Right ventricle myocardium superior (tissue), 1 donor: Measurements from ENCODE around the gene PHF3. TPM values are rescaled to one million over a fixed set of nuclear protein-coding genes. Genes with fewer than 3 reads are reported as not detected.
"Not testable (repeated sequence)": the region's sequence is repeated elsewhere in the genome, so short reads cannot be mapped to it uniquely, and the experiment has no call there.

Source experiments
- ATAC-seq: fragments of 200-7000 bp; cut with Tn5 transposase; one replicate; pipeline ENCODE4 v1.9.1; 2020; ENCODE audit warnings: mild to moderate bottlenecking; ENCODE audit not compliant: poor library complexity
- DNase-seq: peaks from one replicate; pipeline ENCODE4 v3.0.0-alpha.2; 2020
- intact Hi-C: fragments of 100-400 bp; cut with DNase I; formaldehyde crosslinking; loops from one replicate; pipeline ENCODE4 v1.11.2; 2022
- total RNA-seq: library from RNA; stranded (reverse); fragmentation: NEBNext Ultra II Directional; extraction: Animal tissue kit (Norgen Biotek cat#: 25700); gene quantifications from one replicate; pipeline ENCODE4 v1.2.1, GENCODE V29; 2021
- donor health status: DM: no; HTN: yes; CAD: no; lungs with severe emphysema.

Gene PHF3
- total RNA-seq, 1 donor from 2014 or later = 34.2 TPM

GRCh38 chr6:63740709-63741108 is 105.1 kb downstream of the PHF3 start:
- ATAC-seq (no peak), DNase-seq (no peak)
- intact Hi-C loops = no loop called here

DNA sequence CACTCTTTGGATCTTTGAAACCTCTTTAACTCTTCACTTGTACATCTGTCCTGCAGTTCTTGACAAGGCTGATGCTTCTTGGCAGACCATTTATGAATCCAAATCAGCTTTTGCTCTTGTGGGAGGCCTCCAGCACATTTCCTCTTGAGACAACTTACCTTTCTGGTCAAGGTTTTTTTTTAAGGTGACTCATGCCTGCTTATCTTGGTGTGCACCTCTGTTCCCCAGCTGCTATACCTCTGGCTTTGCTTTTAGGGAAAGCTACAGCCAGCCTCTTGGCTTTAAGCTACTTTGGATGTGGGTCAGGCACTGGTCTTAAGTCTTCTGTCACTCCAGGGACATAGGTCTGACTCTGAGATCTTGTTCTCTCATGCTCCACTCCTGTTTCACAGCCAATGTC is 106.5 kb downstream of the PHF3 start:
- ATAC-seq = no peak
- intact Hi-C loops = no loop called here

GRCh38 chr6:63743691-63744090 is 108.1 kb downstream of the PHF3 start:
- ATAC-seq (no peak), DNase-seq (no peak)

More for the DNA sequence above, 106.5 kb downstream of the PHF3 start:
- DNase-seq = no peak

GRCh38 chr6:63744810-63745209 is 109.2 kb downstream of the PHF3 start:
- intact Hi-C loops = no loop called here
- ATAC-seq (no peak), DNase-seq (no peak)

More at GRCh38 chr6:63743691-63744090, 108.1 kb downstream of the PHF3 start:
- intact Hi-C loops = no loop called here

GRCh38 chr6:63745784-63746183 is 110.2 kb downstream of the PHF3 start:
- no peak for ATAC-seq
- no peak for DNase-seq
- intact Hi-C loops = no loop called here

GRCh38 chr6:63750400-63750799 is 114.8 kb downstream of the PHF3 start:
- ATAC-seq (no peak), DNase-seq (no peak)
- intact Hi-C loops = no loop called here

- intact Hi-C loops, DNase-seq, ATAC-seq: not testable (repeated sequence)
Observed at GRCh38 chr6:63757275-63757674, 121.7 kb downstream of the PHF3 start.

DNA sequence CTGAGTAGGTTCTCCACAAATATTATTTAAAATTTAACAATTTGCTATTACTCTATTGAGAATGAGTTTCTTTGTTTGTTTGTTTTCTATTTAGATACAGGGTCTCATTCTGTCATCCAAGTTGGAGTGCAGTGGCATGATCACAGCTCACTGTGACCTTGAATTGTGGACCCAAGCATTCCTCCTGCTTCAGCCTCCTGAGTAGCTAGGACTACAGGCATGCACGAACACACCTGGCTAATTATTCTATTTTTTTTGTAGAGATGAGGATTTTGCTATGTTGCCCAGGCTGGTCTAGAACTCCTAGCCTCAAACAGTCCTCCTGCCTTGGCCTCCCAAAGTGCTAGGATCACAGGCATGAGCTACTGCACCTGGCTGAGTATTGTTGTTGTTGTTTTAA is 122.2 kb downstream of the PHF3 start:
- ATAC-seq (no peak), DNase-seq (no peak)
- intact Hi-C loops = no loop called here

- ATAC-seq = no peak
- no peak for DNase-seq
- intact Hi-C loops = loop anchor here (5.0 kb wide), 1 partner anchor 162 kb away; no protein-coding TSS in a partner anchor
Observed at GRCh38 chr6:63759605-63760105, 124.1 kb downstream of the PHF3 start.

DNA sequence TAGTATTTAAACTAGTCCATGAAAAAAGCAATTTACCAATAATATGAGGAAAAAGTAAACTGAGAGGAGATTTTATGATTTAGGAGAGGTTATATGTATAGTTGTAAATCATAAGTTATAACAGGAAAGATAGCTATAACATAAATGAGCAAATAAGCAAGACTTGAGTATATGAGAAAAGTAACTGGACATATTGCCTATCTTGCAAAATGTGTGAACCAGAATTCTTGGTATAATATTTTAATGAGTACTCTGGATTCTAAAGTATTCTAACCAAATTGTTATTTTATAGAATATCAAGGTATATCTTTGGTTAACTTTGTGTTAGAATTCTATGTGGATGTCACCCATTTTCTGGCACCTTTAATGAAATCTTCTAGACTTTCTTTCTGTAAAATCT is 124.6 kb downstream of the PHF3 start:
- intact Hi-C loops = loop anchor here (5.0 kb wide), 1 partner anchor 163 kb away; no protein-coding TSS in a partner anchor
- ATAC-seq (no peak), DNase-seq (no peak)

DNA sequence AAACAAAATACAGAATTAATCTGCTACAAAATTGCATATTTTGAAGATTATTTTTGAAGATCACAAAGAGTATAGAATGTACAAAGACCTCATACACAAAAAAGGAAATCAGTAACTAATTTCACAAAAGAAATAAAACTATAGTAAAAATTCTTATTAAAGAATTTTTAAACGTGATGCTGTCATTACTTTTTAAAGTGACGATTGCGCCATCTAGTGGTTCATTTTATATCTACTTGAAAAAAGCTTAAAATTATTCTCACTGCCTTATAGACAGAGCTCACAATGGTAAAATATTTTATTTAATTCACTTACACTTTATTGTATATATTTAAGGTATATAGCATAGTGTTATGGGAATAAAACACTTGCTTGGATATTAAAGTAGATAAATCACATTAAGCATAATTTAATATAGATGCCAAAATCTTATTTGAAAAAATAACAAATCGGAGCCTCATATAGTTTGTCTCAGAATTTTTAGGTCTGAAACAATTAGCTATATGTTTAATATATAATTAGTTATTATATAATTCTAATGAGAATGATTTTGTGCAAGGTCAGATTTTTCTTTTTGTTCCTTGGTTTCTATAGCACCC is 128.8 kb downstream of the PHF3 start:
- intact Hi-C loops = loop anchor here (5.0 kb wide), 1 partner anchor 167 kb away; no protein-coding TSS in a partner anchor
- ATAC-seq = peak; percentile 41
- DNase-seq = no peak

Other genes starting within 250 kb of the PHF3 start
- gene PTP4A1, start 63.3 kb upstream of the PHF3 start, total RNA-seq = 33.7 TPM